ENCODE data around the gene PSME3. TPM values are rescaled to one million over a fixed set of nuclear protein-coding genes. Genes with fewer than 3 reads are reported as not detected.

PSME3 gene
- polyA plus RNA-seq, 1 of the 3 experiments (the other 2 are of a cell fraction) = 139 TPM

DNA sequence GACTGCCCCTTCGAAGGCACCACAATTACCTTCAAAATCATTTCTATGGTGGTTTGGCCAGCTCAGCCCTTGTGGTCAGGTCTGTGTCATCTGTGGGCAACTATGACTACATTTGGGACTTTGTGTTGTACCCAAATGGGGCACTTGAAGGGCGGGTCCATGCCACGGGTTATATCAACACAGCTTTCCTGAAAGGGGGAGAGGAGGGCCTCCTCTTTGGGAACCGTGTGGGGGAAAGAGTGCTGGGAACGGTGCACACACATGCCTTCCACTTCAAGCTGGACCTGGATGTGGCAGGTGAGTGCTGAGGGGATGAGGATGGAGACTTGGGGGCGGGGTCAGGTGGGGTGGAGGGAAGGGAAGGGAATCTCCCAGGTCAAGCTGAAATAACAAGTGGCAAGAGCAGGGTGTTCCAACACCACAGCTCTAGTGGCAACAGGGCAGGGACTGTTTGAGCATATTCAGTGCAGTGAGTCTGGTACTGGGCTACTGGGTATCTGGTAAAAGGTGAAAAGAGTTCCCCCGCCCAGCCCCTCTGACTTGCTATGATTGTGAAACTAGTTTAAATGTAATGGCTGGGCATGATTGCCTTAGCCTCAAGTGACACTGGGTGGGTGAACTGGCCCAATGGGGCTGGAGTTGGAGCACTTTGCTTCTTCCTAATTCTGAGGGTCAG, 12.9 kb downstream of the PSME3 start (continued):
- no peak for TF ChIP-seq SMC3 (IDR thresholded peaks at IDR 0.05; ENCODE audit: low read depth, low read length)
- TF ChIP-seq, protein P1, sequence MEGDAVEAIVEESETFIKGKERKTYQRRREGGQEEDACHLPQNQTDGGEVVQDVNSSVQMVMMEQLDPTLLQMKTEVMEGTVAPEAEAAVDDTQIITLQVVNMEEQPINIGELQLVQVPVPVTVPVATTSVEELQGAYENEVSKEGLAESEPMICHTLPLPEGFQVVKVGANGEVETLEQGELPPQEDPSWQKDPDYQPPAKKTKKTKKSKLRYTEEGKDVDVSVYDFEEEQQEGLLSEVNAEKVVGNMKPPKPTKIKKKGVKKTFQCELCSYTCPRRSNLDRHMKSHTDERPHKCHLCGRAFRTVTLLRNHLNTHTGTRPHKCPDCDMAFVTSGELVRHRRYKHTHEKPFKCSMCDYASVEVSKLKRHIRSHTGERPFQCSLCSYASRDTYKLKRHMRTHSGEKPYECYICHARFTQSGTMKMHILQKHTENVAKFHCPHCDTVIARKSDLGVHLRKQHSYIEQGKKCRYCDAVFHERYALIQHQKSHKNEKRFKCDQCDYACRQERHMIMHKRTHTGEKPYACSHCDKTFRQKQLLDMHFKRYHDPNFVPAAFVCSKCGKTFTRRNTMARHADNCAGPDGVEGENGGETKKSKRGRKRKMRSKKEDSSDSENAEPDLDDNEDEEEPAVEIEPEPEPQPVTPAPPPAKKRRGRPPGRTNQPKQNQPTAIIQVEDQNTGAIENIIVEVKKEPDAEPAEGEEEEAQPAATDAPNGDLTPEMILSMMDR (IDR thresholded peaks at IDR 0.05) = no peak

DNA sequence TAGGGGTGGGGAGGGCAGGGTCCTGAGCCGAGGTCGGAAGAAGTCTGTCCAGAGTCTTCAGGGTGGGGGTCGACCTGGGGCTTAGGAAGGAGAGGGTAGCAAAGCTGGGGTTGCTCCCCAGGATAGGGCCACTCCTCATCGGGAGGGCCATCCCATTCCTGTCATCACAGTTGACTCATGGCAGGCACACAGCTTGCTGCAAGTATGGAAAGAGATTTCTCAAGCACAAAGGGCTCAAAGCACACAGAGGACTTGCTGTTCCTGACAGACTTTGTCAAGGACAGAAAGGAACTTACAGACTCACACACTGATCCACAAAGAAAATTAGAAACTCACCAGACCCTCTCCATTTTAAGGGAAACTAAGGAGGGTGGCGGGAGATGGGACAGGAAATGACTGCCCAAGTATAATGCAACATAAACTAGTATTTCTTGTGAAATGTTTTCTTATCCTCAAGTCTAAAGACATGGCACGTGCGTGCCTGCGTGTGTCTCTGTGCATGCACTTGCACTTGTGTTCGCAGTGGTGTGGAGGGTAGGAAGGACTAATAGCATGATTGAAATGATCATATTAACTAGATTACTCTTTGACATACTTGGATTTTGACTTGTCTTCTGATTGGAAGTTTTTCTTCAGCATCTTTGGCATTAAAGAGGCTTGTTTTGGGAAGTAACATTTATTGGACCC, 13.5 kb downstream of the PSME3 start:
- Histone ChIP-seq H3K4me2 (no peak overlapping the region), H3K27me3 (ENCODE audit: insufficient read depth) (no peaks in the 10 kb centered on the region), H3F3A (replicated peaks; ENCODE audit: insufficient read depth) (peaks cover 7% of the 10 kb centered on the region), H3K27ac (ENCODE audit: low read depth in 2 of 2, low read length in 1 of 2) (no peak overlapping the region), H3K79me2 (ENCODE audit: insufficient read depth) (no peaks in the 10 kb centered on the region), H4K20me1 (ENCODE audit: insufficient read depth) (0 out of 2 replicates have a peak, but pooled peaks cover 10% of the 10 kb centered on the region), H3K9me3 (no peaks in the 10 kb centered on the region), H3K4me1 (ENCODE audit: control insufficient read depth in 1 of 2, insufficient read depth in 2 of 2, low read depth in 1 of 2, low read length in 1 of 2) (peaks cover 0 to 4% of the 10 kb centered on the region in 2 experiments; a peak in 1 of 4 replicates), H3K36me3 (replicated peaks in 1 of 2; ENCODE audit: control insufficient read depth in 1 of 2, insufficient read depth in 2 of 2, low read length in 1 of 2) (peaks cover 12 to 41% of the 10 kb centered on the region in 2 experiments), H3K9me2 (no peaks in the 10 kb centered on the region), H3K4me3 (ENCODE audit: low read depth in 2 of 2, low read length in 1 of 2) (no peak overlapping the region), H2AFZ (ENCODE audit: low read depth) (no peak overlapping the region), H3K9ac (no peak overlapping the region)
- POLR2A ChIA-PET = no interaction called here
- CTCF ChIA-PET = interaction anchor here (1.3 to 1.5 kb wide), 2 partner anchors 82 to 151 kb away, joined by 3 read pairs; partner anchors contain the start of gene RPL27
- no peak for DNase-seq
- TF ChIP-seq MXI1 (IDR thresholded peaks at IDR 0.05; ENCODE audit: low read depth, low read length) (no peak), TCF12 (IDR thresholded peaks at IDR 0.05) (no peak), EP300 (IDR thresholded peaks at IDR 0.05; ENCODE audit: borderline replicate concordance in 1 of 2, low read depth in 1 of 2, low read length in 1 of 2) (no peak), FOXM1 (IDR thresholded peaks at IDR 0.05; ENCODE audit: low read depth) (no peak), POLR2AphosphoS5 (IDR thresholded peaks at IDR 0.05; ENCODE audit: low read depth, low read length) (no peak), SIN3A (IDR thresholded peaks at IDR 0.05; ENCODE audit: borderline replicate concordance, low read depth, low read length) (no peak), TAF1 (IDR thresholded peaks at IDR 0.05; ENCODE audit: borderline replicate concordance, low read depth, low read length) (no peak), FOSL2 (IDR thresholded peaks at IDR 0.05; ENCODE audit: borderline replicate concordance, low read depth) (no peak), GATA2 (CRISPR knock-in tag; IDR thresholded peaks at IDR 0.05) (no peak), NFIC (IDR thresholded peaks at IDR 0.05; ENCODE audit: borderline replicate concordance) (no peak), MEF2A (IDR thresholded peaks at IDR 0.05; ENCODE audit: borderline replicate concordance, low read depth) (no peak), EZH2phosphoT487 (IDR thresholded peaks at IDR 0.05; ENCODE audit: borderline replicate concordance, low read depth) (no peak), GABPA (IDR thresholded peaks at IDR 0.05; ENCODE audit: low read depth) (no peak), SMC3 (IDR thresholded peaks at IDR 0.05; ENCODE audit: low read depth, low read length) (no peak), RFX5 (IDR thresholded peaks at IDR 0.05; ENCODE audit: low read length) (no peak)
- TF ChIP-seq, protein P1 (IDR thresholded peaks at IDR 0.05) = no peak
- TF ChIP-seq, protein P2, sequence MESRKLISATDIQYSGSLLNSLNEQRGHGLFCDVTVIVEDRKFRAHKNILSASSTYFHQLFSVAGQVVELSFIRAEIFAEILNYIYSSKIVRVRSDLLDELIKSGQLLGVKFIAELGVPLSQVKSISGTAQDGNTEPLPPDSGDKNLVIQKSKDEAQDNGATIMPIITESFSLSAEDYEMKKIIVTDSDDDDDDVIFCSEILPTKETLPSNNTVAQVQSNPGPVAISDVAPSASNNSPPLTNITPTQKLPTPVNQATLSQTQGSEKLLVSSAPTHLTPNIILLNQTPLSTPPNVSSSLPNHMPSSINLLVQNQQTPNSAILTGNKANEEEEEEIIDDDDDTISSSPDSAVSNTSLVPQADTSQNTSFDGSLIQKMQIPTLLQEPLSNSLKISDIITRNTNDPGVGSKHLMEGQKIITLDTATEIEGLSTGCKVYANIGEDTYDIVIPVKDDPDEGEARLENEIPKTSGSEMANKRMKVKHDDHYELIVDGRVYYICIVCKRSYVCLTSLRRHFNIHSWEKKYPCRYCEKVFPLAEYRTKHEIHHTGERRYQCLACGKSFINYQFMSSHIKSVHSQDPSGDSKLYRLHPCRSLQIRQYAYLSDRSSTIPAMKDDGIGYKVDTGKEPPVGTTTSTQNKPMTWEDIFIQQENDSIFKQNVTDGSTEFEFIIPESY (IDR thresholded peaks at IDR 0.05; ENCODE audit: borderline replicate concordance, low read depth) = no peak
- TF ChIP-seq, protein P3, sequence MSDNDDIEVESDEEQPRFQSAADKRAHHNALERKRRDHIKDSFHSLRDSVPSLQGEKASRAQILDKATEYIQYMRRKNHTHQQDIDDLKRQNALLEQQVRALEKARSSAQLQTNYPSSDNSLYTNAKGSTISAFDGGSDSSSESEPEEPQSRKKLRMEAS (IDR thresholded peaks at IDR 0.05; ENCODE audit: low read depth) = no peak
- whole genome bisulfite sequencing (ENCODE audit: low lambda C conversion rate) = 66% methylated on average over 8 of the region's 9 CpGs
